Endodermal cell (in vitro differentiated cells): ENCODE data around the gene TPD52L2. TPM values are rescaled to one million over a fixed set of nuclear protein-coding genes. Genes with fewer than 3 reads are reported as not detected.
"Not testable (repeated sequence)": the region's sequence is repeated elsewhere in the genome, so short reads cannot be mapped to it uniquely, and the experiment has no call there.

ENCODE experiments used
- DNase-seq: peaks from one replicate; pipeline ENCODE4 v3.0.0-alpha.2; 2017
- H3K27ac ChIP-seq: 2 replicates; pipeline ENCODE4 v1.5.1; 2013; ENCODE audit warnings: mild to moderate bottlenecking, low read depth, low read length, moderate library complexity
- H3K27me3 ChIP-seq: 2 replicates; pipeline ENCODE4 v1.6.1; 2013; ENCODE audit warnings: mild to moderate bottlenecking, low read length, moderate library complexity; ENCODE audit not compliant: insufficient read depth, control insufficient read depth, poor library complexity, severe bottlenecking
- H3K36me3 ChIP-seq: 2 replicates; pipeline ENCODE4 v1.7.0; 2013; ENCODE audit warnings: mild to moderate bottlenecking, low read length, moderate library complexity; ENCODE audit not compliant: control insufficient read depth, insufficient read depth
- H3K4me1 ChIP-seq: one replicate; pipeline ENCODE4 v1.7.0; 2013; ENCODE audit warnings: low read length; ENCODE audit not compliant: control insufficient read depth, insufficient read depth
- H3K4me3 ChIP-seq: 2 replicates; pipeline ENCODE4 v1.5.1; 2013; ENCODE audit warnings: mild to moderate bottlenecking, low read length, moderate library complexity
- H3K9ac ChIP-seq: 2 replicates; pipeline ENCODE4 v1.6.1; 2013; ENCODE audit warnings: mild to moderate bottlenecking, low read length, moderate library complexity; ENCODE audit not compliant: poor library complexity, severe bottlenecking; ENCODE audit errors: extremely low read depth
- H3K9me3 ChIP-seq: 2 replicates; pipeline ENCODE4 v1.6.1; 2013; ENCODE audit warnings: mild to moderate bottlenecking, low read length, moderate library complexity; ENCODE audit not compliant: control insufficient read depth
- H3K27ac Mint-ChIP-seq: 2 replicates; pipeline ENCODE4 v1.8.0; 2020; ENCODE audit warnings: mixed read lengths
- H3K27me3 Mint-ChIP-seq: 2 replicates; pipeline ENCODE4 v1.8.0; 2021; ENCODE audit warnings: mild to moderate bottlenecking, mixed read lengths; ENCODE audit not compliant: insufficient read depth
- H3K36me3 Mint-ChIP-seq: 2 replicates; pipeline ENCODE4 v1.8.0; 2020; ENCODE audit warnings: low read depth, mixed read lengths
- H3K4me1 Mint-ChIP-seq: 2 replicates; pipeline ENCODE4 v1.8.0; 2020; ENCODE audit warnings: mixed read lengths
- H3K4me3 Mint-ChIP-seq: 2 replicates; pipeline ENCODE4 v1.8.0; 2020; ENCODE audit warnings: mild to moderate bottlenecking, moderate library complexity, mixed read lengths
- H3K9me3 Mint-ChIP-seq: 2 replicates; pipeline ENCODE4 v1.8.0; 2020; ENCODE audit warnings: mild to moderate bottlenecking, mixed read lengths
- CTCF ChIP-seq: fragments of 200-600 bp; sonication (generic); conservative IDR thresholded peaks from 2 replicates; pipeline ENCODE4 v1.5.0; 2021; ENCODE audit warnings: antibody characterized with exemption, mild to moderate bottlenecking
- WGBS, 2 experiments: methylation state at CpG; one replicate each; pipeline versions ENCODE4 v1.1.5 to v1.1.7; 2013; ENCODE audit warnings: missing lambda C conversion rate in 2 of 2, mixed read lengths in 1 of 2; ENCODE audit not compliant: insufficient coverage in 1 of 2, insufficient read length in 1 of 2; 5-methylcytosine and 5-hydroxymethylcytosine counted together
- total RNA-seq, 2 donors: library from RNA; stranded (reverse); fragmentation: NEBNext Ultra II Directional in 1 of 2; extraction: Animal tissue kit (Norgen Biotek cat#: 25700) in 1 of 2; gene quantifications; 2 replicates in 1 of 2; 3 replicates in 1 of 2; pipeline ENCODE4 v1.2.1, GENCODE V29; 2021

Gene TPD52L2
- total RNA-seq, 2 donors from 2014 or later: 68.3 to 85.2 TPM

GRCh38 chr20:63876489-63877036, 11.5 kb downstream of the TPD52L2 start:
- Histone ChIP-seq H3K9ac (no peak overlapping the region), H3K27ac (no peak overlapping the region), H3K27me3 (no peaks in the 10 kb centered on the region), H3K4me1 (no peaks in the 10 kb centered on the region), H3K36me3 (peaks cover 54% of the 10 kb centered on the region), H3K4me3 (no peak overlapping the region), H3K9me3 (no peaks in the 10 kb centered on the region)
- H3K4me3 Mint-ChIP-seq: no peak overlapping the region
- H3K4me1 Mint-ChIP-seq: no peaks in the 10 kb centered on the region
- no peaks in the 10 kb centered on the region for H3K9me3 Mint-ChIP-seq
- TF ChIP-seq CTCF: no peak
- WGBS, 2 experiments: 95 to 96% methylated on average over 11 to 18 of the region's 19 CpGs
- peaks cover 61% of the 10 kb centered on the region for H3K36me3 Mint-ChIP-seq
- no peak for DNase-seq
- no peak overlapping the region for H3K27ac Mint-ChIP-seq
- no peaks in the 10 kb centered on the region for H3K27me3 Mint-ChIP-seq

GRCh38 chr20:63877755-63878470, 12.8 kb downstream of the TPD52L2 start:
- Histone ChIP-seq H3K4me3 (no peak overlapping the region), H3K27ac (no peak overlapping the region), H3K9me3 (no peaks in the 10 kb centered on the region), H3K4me1 (no peaks in the 10 kb centered on the region), H3K27me3 (no peaks in the 10 kb centered on the region), H3K36me3 (peaks cover 51% of the 10 kb centered on the region), H3K9ac (no peak overlapping the region)
- Mint-ChIP-seq H3K9me3 (no peaks in the 10 kb centered on the region), H3K27me3 (no peaks in the 10 kb centered on the region), H3K36me3 (peaks cover 59% of the 10 kb centered on the region), H3K27ac (no peak overlapping the region), H3K4me3 (no peak overlapping the region), H3K4me1 (no peaks in the 10 kb centered on the region)
- TF ChIP-seq CTCF: no peak
- 94 to 98% methylated on average over 27 to 32 of the region's 32 CpGs for WGBS, 2 experiments
- no peak for DNase-seq

DNA sequence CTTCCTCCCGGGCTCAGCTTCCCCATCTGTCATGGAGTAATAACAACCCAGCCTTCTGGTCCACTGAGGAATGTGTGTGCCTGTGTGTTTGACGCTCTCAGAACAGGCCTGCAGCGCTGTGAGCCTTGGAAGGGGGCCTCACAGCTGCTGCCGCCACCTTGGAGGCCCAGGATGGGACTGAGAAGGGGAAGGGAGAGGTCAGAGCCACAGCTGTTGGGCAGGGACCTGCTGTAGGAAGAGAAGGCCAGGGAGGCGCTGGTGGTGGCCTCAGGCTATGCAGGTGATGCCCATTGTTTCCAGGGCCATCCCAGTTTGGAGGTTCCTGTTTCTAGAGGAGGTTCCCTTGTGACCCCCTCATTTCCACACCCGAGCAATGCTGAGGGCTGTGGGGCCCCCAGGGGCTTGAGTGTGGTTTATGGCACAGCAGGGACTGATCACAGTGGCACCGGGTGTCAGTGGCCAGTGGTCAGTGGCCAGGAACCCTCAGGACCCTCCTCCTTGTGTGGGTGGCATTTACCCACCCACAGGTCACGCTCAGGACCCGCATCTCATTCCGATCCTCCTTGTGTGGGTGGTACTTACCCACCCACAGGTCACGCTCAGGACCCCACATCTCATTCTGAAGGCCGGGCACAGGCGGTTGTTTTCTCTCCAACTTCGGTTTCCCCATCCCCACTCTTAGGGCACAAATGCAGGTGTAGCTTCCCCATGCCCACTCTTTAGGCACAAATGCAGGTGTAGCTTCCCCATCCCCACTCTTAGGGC, 14.0 kb downstream of the TPD52L2 start:
- H3K27me3 ChIP-seq: no peaks in the 10 kb centered on the region
- Mint-ChIP-seq H3K9me3 (no peaks in the 10 kb centered on the region), H3K36me3 (peaks cover 58% of the 10 kb centered on the region), H3K4me3 (no peak overlapping the region), H3K4me1 (no peaks in the 10 kb centered on the region), H3K27me3 (no peaks in the 10 kb centered on the region), H3K27ac (no peak overlapping the region)
- H3K27ac ChIP-seq: peak overlapping the region; percentile 53
- H3K4me1 ChIP-seq: no peaks in the 10 kb centered on the region
- WGBS, 2 experiments: 93 to 98% methylated on average over 8 to 14 of the region's 14 CpGs
- DNase-seq: no peak
- peaks cover 48% of the 10 kb centered on the region for H3K36me3 ChIP-seq
- H3K9ac ChIP-seq: no peak overlapping the region
- H3K4me3 ChIP-seq: no peak overlapping the region
- TF ChIP-seq CTCF: no peak
- H3K9me3 ChIP-seq: no peaks in the 10 kb centered on the region

DNA sequence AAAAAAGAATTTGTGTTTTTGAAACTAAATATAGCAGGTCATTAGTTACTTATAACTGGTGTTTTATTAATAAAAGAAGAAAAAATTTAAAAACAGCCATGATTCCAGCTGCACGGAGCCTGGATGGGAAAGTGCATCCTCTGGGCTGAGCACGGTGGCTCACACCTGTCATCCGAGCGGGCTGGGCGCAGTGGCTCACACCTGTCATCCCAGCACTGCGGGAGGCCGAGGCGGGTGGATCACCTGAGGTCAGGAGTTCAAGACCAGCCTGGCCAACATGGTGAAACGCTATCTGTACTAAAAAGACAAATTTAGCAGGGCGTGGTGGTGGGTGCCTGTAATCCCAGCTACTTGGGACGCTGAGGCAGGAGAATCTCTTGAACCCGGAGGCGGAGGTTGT, 15.8 kb downstream of the TPD52L2 start:
- H3K36me3 ChIP-seq: peaks cover 49% of the 10 kb centered on the region
- H3K9me3 ChIP-seq, H3K27me3 Mint-ChIP-seq, H3K27ac ChIP-seq, H3K9me3 Mint-ChIP-seq, H3K4me1 ChIP-seq, H3K9ac ChIP-seq, DNase-seq, H3K27ac Mint-ChIP-seq, H3K27me3 ChIP-seq, H3K4me3 ChIP-seq, H3K4me3 Mint-ChIP-seq, H3K4me1 Mint-ChIP-seq: not testable (repeated sequence)
- peaks cover 53% of the 10 kb centered on the region for H3K36me3 Mint-ChIP-seq
- WGBS, 2 experiments: 92 to 97% methylated on average over 12 to 13 of the region's 13 CpGs
